AG04449 (cell line): Measurements from ENCODE around the gene MBNL1.
"Not testable (repeated sequence)": the region's sequence is repeated elsewhere in the genome, so short reads cannot be mapped to it uniquely, and the experiment has no call there.

ENCODE experiments used
- CTCF ChIA-PET: fragments of 350-600 bp; formaldehyde crosslinking; extraction: SDS; loops from one replicate; lab custom pipeline; 2021; ENCODE audit warnings: antibody characterized with exemption; lab: Yijun Ruan, JAX
- POLR2A ChIA-PET: fragments of 400-600, 350-600 bp; formaldehyde crosslinking; extraction: SDS; loops from one replicate; lab custom pipeline; 2020; ENCODE audit warnings: antibody characterized with exemption, inconsistent platforms; lab: Yijun Ruan, JAX
- DNase-seq: peaks from one replicate; pipeline ENCODE4 v3.0.0-alpha.2; 2010; ENCODE audit warnings: low read depth, low spot score
- H3K4me3 ChIP-seq: 2 replicates; pipeline ENCODE4 v1.5.1; 2011; ENCODE audit warnings: low read depth, mild to moderate bottlenecking, control low read depth, low read length
- TF ChIP-seq, protein P1 (sequence below): IDR thresholded peaks from one replicate; pipeline ENCODE4 v1.5.1; 2011; ENCODE audit warnings: mild to moderate bottlenecking, moderate library complexity, low read length, control low read depth, inconsistent platforms; ENCODE audit not compliant: insufficient read depth; ENCODE audit errors: missing control alignments

Gene MBNL1

GRCh38 chr3:152392272-152392880 lies 123.6 kb downstream of the MBNL1 start:
- ChIA-PET POLR2A (no interaction called here), CTCF (no interaction called here)
- no peak overlapping the region for H3K4me3 ChIP-seq
- no peak for DNase-seq
- TF ChIP-seq, protein P1, sequence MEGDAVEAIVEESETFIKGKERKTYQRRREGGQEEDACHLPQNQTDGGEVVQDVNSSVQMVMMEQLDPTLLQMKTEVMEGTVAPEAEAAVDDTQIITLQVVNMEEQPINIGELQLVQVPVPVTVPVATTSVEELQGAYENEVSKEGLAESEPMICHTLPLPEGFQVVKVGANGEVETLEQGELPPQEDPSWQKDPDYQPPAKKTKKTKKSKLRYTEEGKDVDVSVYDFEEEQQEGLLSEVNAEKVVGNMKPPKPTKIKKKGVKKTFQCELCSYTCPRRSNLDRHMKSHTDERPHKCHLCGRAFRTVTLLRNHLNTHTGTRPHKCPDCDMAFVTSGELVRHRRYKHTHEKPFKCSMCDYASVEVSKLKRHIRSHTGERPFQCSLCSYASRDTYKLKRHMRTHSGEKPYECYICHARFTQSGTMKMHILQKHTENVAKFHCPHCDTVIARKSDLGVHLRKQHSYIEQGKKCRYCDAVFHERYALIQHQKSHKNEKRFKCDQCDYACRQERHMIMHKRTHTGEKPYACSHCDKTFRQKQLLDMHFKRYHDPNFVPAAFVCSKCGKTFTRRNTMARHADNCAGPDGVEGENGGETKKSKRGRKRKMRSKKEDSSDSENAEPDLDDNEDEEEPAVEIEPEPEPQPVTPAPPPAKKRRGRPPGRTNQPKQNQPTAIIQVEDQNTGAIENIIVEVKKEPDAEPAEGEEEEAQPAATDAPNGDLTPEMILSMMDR, result no peak

DNA sequence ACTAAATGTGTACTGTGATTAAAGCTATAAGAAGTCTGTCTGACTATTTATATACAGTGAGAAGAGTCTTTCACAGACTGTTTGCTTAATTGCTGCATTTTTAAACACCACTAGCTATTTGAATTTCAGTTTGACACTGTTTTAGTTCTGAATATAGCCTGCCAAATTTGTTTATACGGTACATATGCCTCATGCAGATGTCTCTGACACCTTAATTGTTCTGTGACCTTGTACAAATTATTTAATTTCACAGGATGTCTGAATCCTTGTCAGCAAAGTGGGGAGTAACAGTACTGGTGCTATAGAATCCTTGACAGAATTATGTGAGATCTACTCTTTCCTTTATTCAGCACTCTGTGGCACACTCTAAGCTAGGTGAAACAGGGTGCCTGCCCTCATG lies 125.5 kb downstream of the MBNL1 start:
- POLR2A ChIA-PET, result no interaction called here
- TF ChIP-seq, protein P1, result no peak
- no peak for DNase-seq

GRCh38 chr3:152395764-152396163 lies 127.0 kb downstream of the MBNL1 start:
- POLR2A ChIA-PET, result no interaction called here

More for the DNA sequence above, 125.5 kb downstream of the MBNL1 start:
- H3K4me3 ChIP-seq, result no peak overlapping the region
- CTCF ChIA-PET, result no interaction called here

DNA sequence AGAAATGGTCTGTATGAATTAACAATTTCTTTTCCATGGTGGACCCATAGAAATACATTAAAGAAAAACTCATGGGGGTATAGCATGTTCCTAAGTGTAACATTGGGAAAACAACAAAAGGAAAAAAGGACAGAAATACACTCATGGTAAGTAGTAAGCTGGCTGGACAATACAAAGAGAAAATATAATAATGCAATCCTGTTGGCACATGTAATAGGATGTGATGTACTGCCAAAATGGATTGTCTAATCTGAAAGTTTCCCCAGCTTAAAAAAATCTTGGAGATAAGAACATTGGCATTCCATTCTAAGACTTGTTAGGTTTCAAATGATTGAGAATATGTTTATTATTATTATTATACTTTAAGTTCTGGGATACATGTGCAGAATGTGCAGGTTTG lies 128.1 kb downstream of the MBNL1 start:
- ChIA-PET CTCF (no interaction called here), POLR2A (interaction anchor here (0.7 kb wide), 1 partner anchor 18 kb away, joined by 3 read pairs; no protein-coding TSS in a partner anchor)
- no peak overlapping the region for H3K4me3 ChIP-seq
- no peak for DNase-seq
- TF ChIP-seq, protein P1, result no peak

More at GRCh38 chr3:152395764-152396163, 127.0 kb downstream of the MBNL1 start:
- no peak overlapping the region for H3K4me3 ChIP-seq
- no peak for DNase-seq
- TF ChIP-seq, protein P1, result no peak
- CTCF ChIA-PET, result interaction anchor here (0.8 kb wide), 1 partner anchor 10 kb away, joined by 3 read pairs; no protein-coding TSS in a partner anchor

- CTCF ChIA-PET, H3K4me3 ChIP-seq, DNase-seq, POLR2A ChIA-PET: not testable (repeated sequence)
Observed at GRCh38 chr3:152397348-152397747, 128.6 kb downstream of the MBNL1 start.

DNA sequence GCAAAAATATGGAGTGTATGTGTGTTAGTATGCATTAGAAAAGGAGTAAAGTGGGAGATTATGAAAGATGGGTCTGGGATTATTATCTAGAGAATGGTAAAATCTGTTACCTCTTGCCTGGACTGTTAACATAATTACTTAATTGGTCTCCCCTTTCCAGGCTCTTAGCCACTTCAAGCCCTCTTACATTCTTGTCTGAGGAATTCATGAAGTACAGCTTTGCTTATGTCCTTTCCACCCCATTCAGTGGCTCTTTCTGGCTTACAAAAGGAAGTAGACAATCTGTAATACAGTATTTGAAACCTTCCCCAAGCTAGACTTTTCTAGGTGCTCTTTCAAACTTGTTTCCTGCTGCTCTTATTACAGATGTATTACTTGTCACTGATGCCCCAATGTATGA lies 129.8 kb downstream of the MBNL1 start:
- TF ChIP-seq, protein P1, result no peak
- ChIA-PET POLR2A (no interaction called here), CTCF (no interaction called here)
- DNase-seq, result no peak
- H3K4me3 ChIP-seq, result no peak overlapping the region

DNA sequence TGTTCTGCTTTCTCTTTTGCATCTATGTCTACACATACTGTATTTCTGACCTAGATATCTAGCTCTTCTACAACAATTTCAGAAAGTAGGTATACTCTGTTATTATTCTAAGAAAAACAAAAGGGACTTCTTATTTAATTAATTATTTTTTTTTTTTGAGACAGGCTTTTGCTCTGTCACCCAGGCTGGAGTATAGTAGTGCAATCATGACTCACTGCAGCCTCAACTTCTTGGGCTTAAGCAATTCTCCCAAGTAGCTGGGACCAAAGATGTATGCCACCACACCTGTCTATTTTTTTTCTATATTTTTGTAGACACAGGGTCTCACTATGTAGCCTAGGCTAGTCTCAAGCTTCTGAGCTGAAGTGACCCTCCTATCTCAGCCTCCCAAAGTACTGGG lies 130.6 kb downstream of the MBNL1 start:
- TF ChIP-seq, protein P1, result no peak
- CTCF ChIA-PET, result interaction anchor here (0.7 kb wide), 2 partner anchors 16 to 327 kb away, joined by 3 to 4 read pairs; no protein-coding TSS in a partner anchor
- no peak for DNase-seq
- no peak overlapping the region for H3K4me3 ChIP-seq
- POLR2A ChIA-PET, result interaction anchor here (0.7 to 1.0 kb wide), 2 partner anchors 40 to 130 kb away, joined by 3 to 5 read pairs; no protein-coding TSS in a partner anchor
